Endothelial cell of umbilical vein (primary cell): ENCODE data around the gene TTLL4. TPM values are rescaled to one million over a fixed set of nuclear protein-coding genes. Genes with fewer than 3 reads are reported as not detected.

Experiments used
- BruUV-seq: library from RNA; stranded (reverse); fragments of 400-500 nt; replicated peaks from 2 replicates; lab custom pipeline; 2021; lab: Mats Ljungman, UMichigan
- CTCF ChIA-PET: fragments of 300-600, 350-600 bp; sonication (Branson Sonifier 250); formaldehyde crosslinking; loops from one replicate; lab custom pipeline; 2021; ENCODE audit warnings: antibody characterized with exemption, inconsistent platforms; lab: Charles Lee
- POLR2A ChIA-PET: fragments of 300-600, 350-600 bp; sonication (Branson Sonifier 250); formaldehyde crosslinking; loops from one replicate; lab custom pipeline; 2021; ENCODE audit warnings: antibody characterized with exemption, inconsistent platforms; lab: Charles Lee
- DNase-seq: peaks from one replicate; pipeline ENCODE4 v3.0.0-alpha.2; 2011; ENCODE audit warnings: low read depth, low spot score
- FAIRE-seq: peaks from 2 replicates; lab custom pipeline; 2011; peaks lifted over from hg19 to GRCh38; lab: Jason Lieb, UNC
- H2AFZ ChIP-seq: 2 replicates; pipeline ENCODE4 v1.6.0; 2012; ENCODE audit warnings: low read depth, low read length, control low read depth, inconsistent platforms
- H3K27ac ChIP-seq: 2 replicates; pipeline ENCODE4 v1.5.1; 2011; ENCODE audit warnings: low read depth, mild to moderate bottlenecking, control low read depth, low read length, moderate library complexity; ENCODE audit not compliant: insufficient read depth
- H3K27me3 ChIP-seq, 2 experiments: 2 replicates each; pipeline versions ENCODE4 v1.6.0 to v1.6.1; 2011; ENCODE audit warnings: low read length in 2 of 2, mixed read lengths in 1 of 2; ENCODE audit not compliant: control insufficient read depth in 2 of 2, insufficient read depth in 2 of 2
- H3K36me3 ChIP-seq, 2 experiments: 2 replicates in 1 of 2; 3 replicates in 1 of 2; pipeline ENCODE4 v1.5.1; 2011; ENCODE audit warnings: low read length in 2 of 2, mild to moderate bottlenecking in 1 of 2, moderate library complexity in 1 of 2; ENCODE audit not compliant: control insufficient read depth in 2 of 2, insufficient read depth in 2 of 2; ENCODE audit errors: extremely low read depth in 1 of 2
- H3K4me1 ChIP-seq: 3 replicates; pipeline ENCODE4 v1.5.1; 2011; ENCODE audit warnings: mild to moderate bottlenecking, low read length; ENCODE audit not compliant: control insufficient read depth, insufficient read depth; ENCODE audit errors: extremely low read depth
- H3K4me2 ChIP-seq: 2 replicates; pipeline ENCODE4 v1.6.1; 2011; ENCODE audit warnings: low read length, control low read depth, mixed read lengths; ENCODE audit not compliant: insufficient read depth
- H3K4me3 ChIP-seq, 3 experiments: fragments of 200-600 bp in 1 of 3; sonication (generic), shearing (Covaris generic) in 1 of 3; replicated peaks in 1 of 3; 2 replicates each; pipeline ENCODE4 v1.5.1; 2011 to 2016; ENCODE audit warnings: control low read depth in 3 of 3, low read length in 3 of 3, mild to moderate bottlenecking in 2 of 3, inconsistent platforms in 1 of 3, low read depth in 1 of 3, moderate library complexity in 1 of 3; ENCODE audit not compliant: insufficient read depth in 1 of 3
- H3K79me2 ChIP-seq: 2 replicates; pipeline ENCODE4 v1.6.0; 2012; ENCODE audit warnings: low read length, inconsistent platforms; ENCODE audit not compliant: control insufficient read depth, insufficient read depth
- H3K9ac ChIP-seq: replicated peaks from 2 replicates; pipeline ENCODE3; 2011; ENCODE audit warnings: low read length, control low read depth; ENCODE audit not compliant: insufficient read depth; ENCODE audit errors: extremely low read depth
- H3K9me1 ChIP-seq: replicated peaks from 3 replicates; pipeline ENCODE4 v1.6.0; 2011; ENCODE audit warnings: mild to moderate bottlenecking, low read length; ENCODE audit not compliant: control insufficient read depth, insufficient read depth; ENCODE audit errors: extremely low read depth
- H3K9me3 ChIP-seq: replicated peaks from 2 replicates; pipeline ENCODE4 v1.5.1; 2012; ENCODE audit warnings: low read length, inconsistent platforms; ENCODE audit not compliant: control insufficient read depth, insufficient read depth
- H4K20me1 ChIP-seq: replicated peaks from 2 replicates; pipeline ENCODE3; 2011; ENCODE audit warnings: mild to moderate bottlenecking, low read length; ENCODE audit not compliant: control insufficient read depth, insufficient read depth; ENCODE audit errors: extremely low read depth
- CTCF ChIP-seq, 2 donors: IDR thresholded peaks; 1 replicate in 1 of 2; 2 replicates in 1 of 2; pipeline ENCODE4 v1.5.1; 2011; ENCODE audit warnings: low read length in 2 of 2, mild to moderate bottlenecking in 2 of 2, moderate library complexity in 2 of 2, control low read depth in 1 of 2, inconsistent platforms in 1 of 2, low read depth in 1 of 2; ENCODE audit not compliant: insufficient read depth in 1 of 2; ENCODE audit errors: extremely low read depth in 1 of 2
- EZH2 ChIP-seq: IDR thresholded peaks from 2 replicates; pipeline ENCODE4 v1.6.1; 2012; ENCODE audit warnings: borderline replicate concordance, low read depth, mild to moderate bottlenecking, moderate library complexity, low read length, inconsistent platforms; ENCODE audit not compliant: severe bottlenecking
- FOS ChIP-seq: IDR thresholded peaks from 2 replicates; pipeline ENCODE4 v1.6.1; 2011; ENCODE audit warnings: mild to moderate bottlenecking, low read length, moderate library complexity, borderline replicate concordance; ENCODE audit not compliant: insufficient read depth
- GATA2 ChIP-seq: IDR thresholded peaks from 2 replicates; pipeline ENCODE4 v1.7.0; 2011; ENCODE audit warnings: low read depth, mild to moderate bottlenecking, moderate library complexity, mixed read lengths, low read length; ENCODE audit not compliant: insufficient read length, insufficient read depth
- JUN ChIP-seq: IDR thresholded peaks from 2 replicates; pipeline ENCODE4 v1.6.1; 2011; ENCODE audit warnings: borderline replicate concordance, low read depth; ENCODE audit not compliant: insufficient read length, insufficient read depth
- MAX ChIP-seq: IDR thresholded peaks from 2 replicates; pipeline ENCODE4 v1.6.1; 2011; ENCODE audit not compliant: insufficient read depth, insufficient read length
- MYC ChIP-seq: IDR thresholded peaks from one replicate; pipeline ENCODE4 v1.6.1; 2011; ENCODE audit warnings: mild to moderate bottlenecking, low read depth, low read length
- POLR2A ChIP-seq: IDR thresholded peaks from 2 replicates; pipeline ENCODE4 v1.6.1; 2012; ENCODE audit warnings: low read depth, mild to moderate bottlenecking, control low read depth, low read length
- POLR2AphosphoS5 ChIP-seq: IDR thresholded peaks from 2 replicates; pipeline ENCODE4 v1.6.1; 2012; ENCODE audit warnings: low read depth, mild to moderate bottlenecking, control low read depth, low read length, moderate library complexity; ENCODE audit not compliant: insufficient read depth
- dilution Hi-C: fragments of 300-500 bp; cut with MboI; formaldehyde crosslinking; loops from one replicate; pipeline ENCODE4 v1.15.0; 2019; ENCODE audit warnings: low sequenced_read_pairs; ENCODE audit not compliant: extremely low pct_ligation_motif_present
- intact Hi-C: fragments of 100-400 bp; cut with micrococcal nuclease; formaldehyde crosslinking; loops from one replicate; pipeline ENCODE4 v1.10.0; 2022
- polyA plus RNA-seq, 4 experiments: library from polyadenylated mRNA; depleted of rRNA in 3 of 4; stranded (reverse) in 3 of 4; unstranded in 1 of 4; fragments of >200 nt; gene quantifications; 2 replicates each; pipeline versions ENCODE4 v1.2.1 to v1.2.3, GENCODE V29; 2011 to 2012; ENCODE audit warnings: missing spikeins in 1 of 4
- total RNA-seq: library from RNA; stranded (reverse); gene quantifications from 2 replicates; pipeline ENCODE4 v1.2.3, GENCODE V29; 2021

The TTLL4 gene
- total and polyA plus RNA-seq, 2 donors (not counting 3 experiments of a cell fraction or from before 2014, with no cell fraction given) = 26.7 to 45.0 TPM

DNA sequence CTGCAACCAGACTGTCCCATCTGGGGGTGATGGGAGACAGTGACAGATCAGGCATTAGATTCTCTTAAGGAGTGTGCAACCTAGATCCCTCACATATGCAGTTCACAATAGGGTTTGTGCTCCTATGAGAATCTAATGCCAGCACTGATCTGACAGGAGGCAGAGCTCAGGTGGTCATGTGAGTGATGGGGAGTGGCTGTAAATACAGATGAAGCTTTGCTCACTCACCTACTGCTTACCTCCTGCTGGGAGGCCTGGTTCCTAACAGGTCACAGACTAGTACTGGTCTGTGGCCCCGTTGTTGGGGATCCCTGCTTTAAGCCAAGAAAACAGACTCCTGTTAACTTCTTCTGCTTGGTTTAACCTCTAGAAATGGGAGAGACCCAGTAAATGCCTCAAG is 74.5 kb downstream of the TTLL4 start:
- DNase-seq (no peak), FAIRE-seq (no peak)
- Histone ChIP-seq H2AFZ (no peak overlapping the region), H3K9me1 (no peaks in the 10 kb centered on the region), H3K27ac (no peak overlapping the region), H3K36me3 (no peaks in the 10 kb centered on the region), H3K79me2 (no peaks in the 10 kb centered on the region), H3K27me3 (peaks cover 0 to 2% of the 10 kb centered on the region in 2 experiments), H3K4me2 (no peak overlapping the region), H3K9me3 (no peaks in the 10 kb centered on the region), H3K9ac (no peak overlapping the region), H3K4me1 (peaks cover 6% of the 10 kb centered on the region), H3K4me3 (no peak overlapping the region), H4K20me1 (no peaks in the 10 kb centered on the region)
- ChIA-PET CTCF (interaction anchor here (0.9 to 4.7 kb wide), 2 partner anchors 25 to 63 kb away, joined by 3 to 38 read pairs; no protein-coding TSS in a partner anchor), POLR2A (no interaction called here)
- TF ChIP-seq POLR2A (no peak), MYC (no peak), CTCF (IDR thresholded peaks at IDR 0.05; ENCODE audit: extremely low read depth in 1 of 2, insufficient read depth in 1 of 2, low read depth in 1 of 2, low read length in 2 of 2) (no peak), JUN (no peak), GATA2 (no peak), MAX (no peak), EZH2 (no peak), POLR2AphosphoS5 (no peak), FOS (no peak)
- no TSS peak for BruUV-seq
- intact Hi-C loops = no loop called here
- dilution Hi-C loops = no loop called here
